Measurements from ENCODE around the gene TPD52L1. TPM values are rescaled to one million over a fixed set of nuclear protein-coding genes. Genes with fewer than 3 reads are reported as not detected.

Gene TPD52L1
- total and polyA plus RNA-seq, 2 of the 4 experiments (the other 2 are of a cell fraction): 10.2 to 13.5 TPM

GRCh38 chr6:125271486-125272159 lies 118.0 kb downstream of the TPD52L1 start:
- H3K4ac ChIP-seq (ENCODE audit: low read depth, low read length): no peak overlapping the region
- no peak overlapping the region for H2AFZ ChIP-seq (replicated peaks; ENCODE audit: low read length, poor library complexity)
- no peak overlapping the region for H4K91ac ChIP-seq (ENCODE audit: insufficient read depth, low read depth, low read length)
- H2BK20ac ChIP-seq (ENCODE audit: low read depth, low read length): no peak overlapping the region
- 100% methylated on average over 4 of the region's 8 CpGs; no CpG with 5 or more reads in 1 of the 2 experiments for WGBS, 2 experiments (ENCODE audit: extremely low coverage in 2 of 2, insufficient read length in 1 of 2)
- H2AK5ac ChIP-seq (ENCODE audit: low read depth, low read length): no peak overlapping the region
- H3K4me3 ChIP-seq (ENCODE audit: insufficient read depth, low read depth, low read length): no peak overlapping the region
- no peak overlapping the region for H3K18ac ChIP-seq (ENCODE audit: low read depth, low read length)
- H4K20me1 ChIP-seq (ENCODE audit: insufficient read depth, low read length): no peaks in the 10 kb centered on the region
- H3K27ac ChIP-seq (ENCODE audit: insufficient read depth, low read length): no peak overlapping the region
- H3K27me3 ChIP-seq (ENCODE audit: control insufficient read depth, insufficient read depth, low read length): no peaks in the 10 kb centered on the region
- H4K5ac ChIP-seq (ENCODE audit: low read depth, low read length): no peak overlapping the region
- no peak overlapping the region for H3K23ac ChIP-seq (ENCODE audit: low read depth, low read length)
- H2BK120ac ChIP-seq (ENCODE audit: low read depth, low read length): no peak overlapping the region
- ChIA-PET CTCF (no interaction called here), POLR2A (ENCODE audit: unreplicated experiment) (no interaction called here)
- H3K9me3 ChIP-seq (ENCODE audit: control insufficient read depth, insufficient read depth, low read length): no peaks in the 10 kb centered on the region
- no TSS peak for BruUV-seq (replicated peaks)
- TF ChIP-seq POLR2A (IDR thresholded peaks at IDR 0.05; ENCODE audit: low read depth, low read length) (no peak), CHD1 (IDR thresholded peaks at IDR 0.05; ENCODE audit: low read depth, low read length) (no peak), MXI1 (IDR thresholded peaks at IDR 0.05; ENCODE audit: borderline replicate concordance, low read depth, low read length) (no peak), BHLHE40 (IDR thresholded peaks at IDR 0.05; ENCODE audit: low read depth, low read length) (no peak), ELK1 (IDR thresholded peaks at IDR 0.05; ENCODE audit: borderline replicate concordance, low read depth, low read length) (no peak), CEBPB (IDR thresholded peaks at IDR 0.05; ENCODE audit: low read depth, low read length) (no peak), FOS (IDR thresholded peaks at IDR 0.05; ENCODE audit: low read depth, low read length) (no peak), MAZ (IDR thresholded peaks at IDR 0.05; ENCODE audit: borderline replicate concordance, low read depth, low read length) (no peak), USF2 (IDR thresholded peaks at IDR 0.05; ENCODE audit: low read depth, low read length) (no peak), RFX5 (IDR thresholded peaks at IDR 0.05; ENCODE audit: low read depth, low read length) (no peak), CTCF (conservative IDR thresholded peaks at IDR 0.05; ENCODE audit: low read depth, low read length) (no peak)
- intact Hi-C loops (cut with micrococcal nuclease) (no loop called here), in situ Hi-C loops (cut with MboI; ENCODE audit: low sequenced_read_pairs) (loop anchor here (10.0 kb wide), 1 partner anchor 397 kb away; no protein-coding TSS in a partner anchor), dilution Hi-C loops (cut with HindIII; ENCODE audit: low sequenced_read_pairs, unreplicated experiment) (no loop called here)
- no peaks in the 10 kb centered on the region for H3K9me1 ChIP-seq (ENCODE audit: insufficient read depth, low read length)
- H2BK5ac ChIP-seq (ENCODE audit: low read depth, low read length, poor library complexity, severe bottlenecking): no peak overlapping the region
- H3K56ac ChIP-seq (ENCODE audit: extremely low read depth, insufficient read depth, low read length): no peak overlapping the region
- no peak overlapping the region for H3K14ac ChIP-seq (replicated peaks; ENCODE audit: low read depth, low read length)
- H4K8ac ChIP-seq (ENCODE audit: low read depth in 2 of 2, low read length in 2 of 2): no peak overlapping the region
- no peak overlapping the region for H3K4me2 ChIP-seq (ENCODE audit: low read depth, low read length)
- no peak for ATAC-seq (ENCODE audit: low read depth)
- H3K79me1 ChIP-seq (ENCODE audit: low read depth in 1 of 2, low read length in 2 of 2): no peaks in the 10 kb centered on the region
- peaks cover 22% of the 10 kb centered on the region for H3K36me3 ChIP-seq (ENCODE audit: control insufficient read depth, insufficient read depth, low read length)
- no peak overlapping the region for H3K9ac ChIP-seq (ENCODE audit: low read depth, low read length)
- H2AK9ac ChIP-seq (replicated peaks; ENCODE audit: low read depth, low read length, poor library complexity): no peak overlapping the region
- DNase-seq: no peak
- no peaks in the 10 kb centered on the region for H3K4me1 ChIP-seq (ENCODE audit: control insufficient read depth, insufficient read depth, low read length)
- H2BK15ac ChIP-seq (ENCODE audit: low read depth, low read length): no peak overlapping the region

All from IMR-90 (cell line).